Transverse colon (tissue), 4 donors: ENCODE results near the gene AK4. TPM values are rescaled to one million over a fixed set of nuclear protein-coding genes. Genes with fewer than 3 reads are reported as not detected.
A peak's percentile ranks its signal among the peaks of the same experiment; 100 is the strongest.

Source experiments
- DNase-seq: peaks from one replicate; pipeline ENCODE4 v3.0.0-alpha.2; 2019
- H3K27ac ChIP-seq, 4 donors: fragments of 200-600 bp; sonication (generic); 2 replicates each; pipeline ENCODE4 v1.5.1; 2016 to 2018; ENCODE audit warnings: inconsistent platforms in 4 of 4
- H3K27me3 ChIP-seq: fragments of 200-600 bp; sonication (generic); 2 replicates; pipeline ENCODE4 v1.5.1; 2017; ENCODE audit warnings: inconsistent platforms
- H3K36me3 ChIP-seq, 4 donors: fragments of 200-600 bp; sonication (generic); 2 replicates each; pipeline ENCODE4 v1.5.1; 2017 to 2019; ENCODE audit warnings: inconsistent platforms in 4 of 4
- H3K4me1 ChIP-seq, 4 donors: fragments of 200-600 bp; sonication (generic); 2 replicates each; pipeline ENCODE4 v1.5.1; 2017 to 2020; ENCODE audit warnings: inconsistent platforms in 4 of 4
- H3K4me3 ChIP-seq, 4 donors: fragments of 200-600 bp; sonication (generic); 1 replicate in 1 of 4; 2 replicates in 3 of 4; pipeline versions ENCODE4 v1.5.1 to v1.6.1; 2017 to 2019; ENCODE audit warnings: inconsistent platforms in 4 of 4
- H3K9me3 ChIP-seq, 2 donors: fragments of 200-600 bp; sonication (generic); 2 replicates each; pipeline ENCODE4 v1.5.1; 2017 to 2019; ENCODE audit warnings: inconsistent platforms in 2 of 2
- EP300 ChIP-seq: sonication (generic); formaldehyde crosslinking; IDR thresholded peaks from one replicate; pipeline ENCODE4 v1.6.1; 2017; ENCODE audit warnings: antibody characterized with exemption, low read depth
- POLR2A ChIP-seq: fragments of 450-650 bp; IDR thresholded peaks from one replicate; pipeline ENCODE4 v1.6.1; 2016; ENCODE audit warnings: antibody characterized with exemption, mild to moderate bottlenecking, moderate library complexity
- POLR2AphosphoS5 ChIP-seq, 3 donors: sonication (generic); formaldehyde crosslinking; IDR thresholded peaks; one replicate each; pipeline ENCODE4 v1.6.1; 2016; ENCODE audit warnings: antibody characterized with exemption in 3 of 3
- WGBS, 2 donors: methylation state at CpG; one replicate each; pipeline ENCODE4 v1.1.5; 2018; ENCODE audit warnings: low coverage in 1 of 2; 5-methylcytosine and 5-hydroxymethylcytosine counted together
- in situ Hi-C, 4 donors: fragments of 200-750 bp; cut with MboI; loops; one replicate each; pipeline versions ENCODE4 v1.15.0 to v1.15.1; 2017; ENCODE audit warnings: low sequenced_read_pairs in 3 of 4, low pct_ligation_motif_present in 1 of 4, low pct_unique_long_range_greater_than_20kb in 1 of 4
- intact Hi-C: fragments of 100-400 bp; cut with DNase I; formaldehyde crosslinking; loops from one replicate; pipeline ENCODE4 v1.15.1; 2023; ENCODE audit warnings: low total_unique reads
- total RNA-seq, 4 donors: library from RNA; depleted of rRNA; stranded (reverse); fragments of >200 nt; gene quantifications; one replicate each; pipeline ENCODE4 v1.1.0, GENCODE V29; 2016
- TF ChIP-seq, protein P1 (sequence below), 5 experiments: fragments of 200-600 bp in 3 of 5; fragments of 450-650 bp in 2 of 5; sonication (generic) in 3 of 5; IDR thresholded peaks; 1 replicate in 2 of 5; 2 replicates in 3 of 5; pipeline ENCODE4 v1.5.1; 2016 to 2017; ENCODE audit warnings: antibody characterized with exemption in 5 of 5, inconsistent platforms in 3 of 5, mild to moderate bottlenecking in 2 of 5, moderate library complexity in 1 of 5

The AK4 gene
- total RNA-seq, 4 donors from 2014 or later: 12.0 to 42.8 (median 36.1) TPM

DNA sequence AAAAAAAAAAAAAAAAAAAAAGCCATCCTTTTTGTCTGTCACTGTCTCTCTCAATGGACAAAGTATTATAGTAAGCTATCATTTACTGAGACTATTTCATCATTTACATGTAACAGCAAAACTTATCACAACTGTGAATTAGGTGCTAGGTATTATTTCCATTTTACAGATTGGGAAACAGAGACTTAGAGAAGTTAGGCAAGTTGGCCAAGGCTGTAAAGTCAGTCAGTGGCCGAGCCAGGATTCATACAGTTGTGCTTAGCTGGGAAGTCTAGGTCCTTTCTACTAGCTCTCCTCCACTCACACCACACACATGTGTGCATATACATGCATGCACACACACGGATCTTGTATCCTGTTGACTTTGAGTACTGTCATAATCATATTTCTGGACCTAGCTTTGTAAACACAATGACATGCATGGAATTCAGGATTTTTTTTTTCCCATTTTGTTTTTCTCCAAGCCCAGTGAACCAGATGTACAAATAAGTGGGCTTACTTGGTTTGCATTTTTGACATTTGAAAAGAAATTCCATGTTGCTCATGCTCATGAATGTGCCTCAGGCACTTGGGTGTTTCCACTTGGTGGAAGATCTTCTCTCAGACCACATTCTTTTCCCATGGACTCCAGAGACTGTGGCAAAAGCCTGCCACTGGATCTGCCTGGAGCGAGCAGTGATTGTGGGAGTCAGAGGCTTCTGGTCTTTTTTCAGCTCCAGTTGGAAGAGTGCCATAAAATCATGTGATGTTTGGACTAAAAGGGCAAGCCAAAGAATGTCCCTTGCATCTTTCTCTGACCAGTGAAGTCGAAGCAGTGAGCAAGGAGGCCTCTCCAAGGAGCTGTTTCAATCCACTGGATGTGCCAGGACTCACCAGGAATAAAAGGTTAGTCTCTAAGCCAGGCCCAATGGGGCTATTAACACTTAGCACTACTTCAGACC is 99.7 kb downstream of the AK4 start:
- TF ChIP-seq EP300 (no peak), POLR2AphosphoS5 (IDR thresholded peaks at IDR 0.05) (no peak), POLR2A (no peak)
- TF ChIP-seq, protein P1, sequence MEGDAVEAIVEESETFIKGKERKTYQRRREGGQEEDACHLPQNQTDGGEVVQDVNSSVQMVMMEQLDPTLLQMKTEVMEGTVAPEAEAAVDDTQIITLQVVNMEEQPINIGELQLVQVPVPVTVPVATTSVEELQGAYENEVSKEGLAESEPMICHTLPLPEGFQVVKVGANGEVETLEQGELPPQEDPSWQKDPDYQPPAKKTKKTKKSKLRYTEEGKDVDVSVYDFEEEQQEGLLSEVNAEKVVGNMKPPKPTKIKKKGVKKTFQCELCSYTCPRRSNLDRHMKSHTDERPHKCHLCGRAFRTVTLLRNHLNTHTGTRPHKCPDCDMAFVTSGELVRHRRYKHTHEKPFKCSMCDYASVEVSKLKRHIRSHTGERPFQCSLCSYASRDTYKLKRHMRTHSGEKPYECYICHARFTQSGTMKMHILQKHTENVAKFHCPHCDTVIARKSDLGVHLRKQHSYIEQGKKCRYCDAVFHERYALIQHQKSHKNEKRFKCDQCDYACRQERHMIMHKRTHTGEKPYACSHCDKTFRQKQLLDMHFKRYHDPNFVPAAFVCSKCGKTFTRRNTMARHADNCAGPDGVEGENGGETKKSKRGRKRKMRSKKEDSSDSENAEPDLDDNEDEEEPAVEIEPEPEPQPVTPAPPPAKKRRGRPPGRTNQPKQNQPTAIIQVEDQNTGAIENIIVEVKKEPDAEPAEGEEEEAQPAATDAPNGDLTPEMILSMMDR (IDR thresholded peaks at IDR 0.05): no peak
- 54 to 80% methylated on average over 3 to 4 of the region's 4 CpGs for WGBS, 2 donors
- H3K4me1 ChIP-seq: no peaks in the 10 kb centered on the region
- H3K9me3 ChIP-seq: no peaks in the 10 kb centered on the region
- intact Hi-C loops (no loop called here), in situ Hi-C loops (loop anchor here in 3 of 4 donors (25.0 kb wide), 3 partner anchors 440 to 990 kb away; no protein-coding TSS in a partner anchor)
- H3K36me3 ChIP-seq: no peaks in the 10 kb centered on the region
- H3K4me3 ChIP-seq: no peak overlapping the region
- no peak for DNase-seq
- peak overlapping the region in 1 of 4 donors; percentile 17 for H3K27ac ChIP-seq
- H3K27me3 ChIP-seq: no peaks in the 10 kb centered on the region

DNA sequence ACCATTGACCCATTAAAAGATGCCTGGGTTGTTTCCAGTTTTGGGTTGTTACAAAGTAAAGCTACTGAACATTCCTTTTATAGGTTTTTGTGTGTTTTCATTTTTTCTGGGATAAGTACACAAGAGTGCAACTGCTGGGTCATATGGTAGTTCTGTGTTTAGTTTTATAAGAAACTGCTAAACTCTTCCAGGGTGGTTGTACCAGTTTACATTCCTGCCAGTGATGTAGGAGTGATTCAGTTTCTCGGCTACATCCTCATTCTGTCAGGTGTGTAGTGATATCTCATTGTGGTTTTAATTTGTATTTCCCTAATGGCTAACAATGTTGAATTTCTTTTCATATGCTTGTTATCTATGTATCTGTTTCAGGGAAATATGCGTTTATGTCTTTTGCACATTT is 102.8 kb downstream of the AK4 start:
- Histone ChIP-seq H3K27ac (no peak overlapping the region), H3K36me3 (no peaks in the 10 kb centered on the region), H3K9me3 (no peaks in the 10 kb centered on the region), H3K27me3 (peaks cover 9% of the 10 kb centered on the region), H3K4me3 (no peak overlapping the region), H3K4me1 (peaks cover 0 to 17% (median 14%) of the 10 kb centered on the region in 4 donors)
- intact Hi-C loops: no loop called here
- in situ Hi-C loops: loop anchor here in 1 of 4 donors (25.0 kb wide), 1 partner anchor 986 kb away; no protein-coding TSS in a partner anchor
- whole genome bisulfite sequencing, 2 donors: 80 to 83% methylated on average over 2 of the region's 2 CpGs
- TF ChIP-seq POLR2A (no peak), EP300 (no peak), POLR2AphosphoS5 (IDR thresholded peaks at IDR 0.05) (no peak)
- TF ChIP-seq, protein P1 (IDR thresholded peaks at IDR 0.05): no peak
- no peak for DNase-seq

DNA sequence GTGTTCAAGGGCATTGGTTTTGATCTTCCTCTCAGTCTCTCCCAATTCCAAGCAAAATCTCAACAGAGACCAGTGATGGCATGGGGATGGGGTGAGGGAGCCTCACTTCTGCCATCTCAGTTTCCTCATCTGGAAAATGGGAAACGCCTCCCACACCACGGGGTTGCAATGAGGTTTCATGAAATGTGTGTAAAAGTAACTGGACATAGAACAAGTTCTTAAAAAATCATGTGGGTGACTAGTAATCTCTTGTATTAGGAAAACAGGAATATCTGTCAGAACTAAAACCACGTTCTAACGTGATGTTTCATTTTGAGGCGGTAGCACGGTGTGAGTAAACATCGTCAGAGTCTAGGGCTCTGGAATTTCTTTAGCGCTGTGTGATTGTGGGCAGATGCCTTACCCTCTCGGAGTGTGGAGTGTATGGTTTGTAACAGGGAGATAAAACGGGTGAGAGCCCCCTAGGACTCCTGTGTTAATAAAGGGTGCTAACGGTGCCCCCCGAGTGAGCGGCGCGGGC is 105.9 kb downstream of the AK4 start:
- Histone ChIP-seq H3K4me1 (peaks cover 0 to 17% (median 14%) of the 10 kb centered on the region in 4 donors), H3K4me3 (peak overlapping the region; percentile 1 to 83 (median 74)), H3K27ac (peak overlapping the region in 1 of 4 donors; percentile 37), H3K27me3 (peaks cover 9% of the 10 kb centered on the region), H3K36me3 (no peaks in the 10 kb centered on the region), H3K9me3 (no peaks in the 10 kb centered on the region)
- 0 to 2% methylated on average over 4 to 15 of the region's 15 CpGs for WGBS, 2 donors
- in situ Hi-C loops (loop anchor here in 1 of 4 donors (25.0 kb wide), 1 partner anchor 983 kb away; no protein-coding TSS in a partner anchor), intact Hi-C loops (no loop called here)
- no peak for DNase-seq
- TF ChIP-seq POLR2A (no peak), POLR2AphosphoS5 (IDR thresholded peaks at IDR 0.05) (no peak), EP300 (no peak)
- TF ChIP-seq, protein P1 (IDR thresholded peaks at IDR 0.05): no peak
